ENCODE results near the gene HOXA9. TPM values are rescaled to one million over a fixed set of nuclear protein-coding genes. Genes with fewer than 3 reads are reported as not detected.

The HOXA9 gene
- total RNA-seq, 1 experiment from 2014 or later: 8.7 TPM

- no peak for DNase-seq (ENCODE audit: low read depth)
These were observed 23.3 kb upstream of the HOXA9 start for GRCh38 chr7:27188386-27189294.

GRCh38 chr7:27187475-27188385, 22.4 kb upstream of the HOXA9 start:
- DNase-seq (ENCODE audit: low read depth): no peak

GRCh38 chr7:27186668-27187474, 21.5 kb upstream of the HOXA9 start:
- DNase-seq (ENCODE audit: low read depth): no peak

GRCh38 chr7:27185854-27186667, 20.7 kb upstream of the HOXA9 start:
- no peak for DNase-seq (ENCODE audit: low read depth)

GRCh38 chr7:27185013-27185853, 19.9 kb upstream of the HOXA9 start, which contains the start of gene HOXA11:
TSS of gene HOXA11 (minus strand) at chr7:27185232. CDS start at chr7:27185144, 88 bp downstream.
- peak; percentile 48 for DNase-seq (ENCODE audit: low read depth)

GRCh38 chr7:27184337-27185012, 19.1 kb upstream of the HOXA9 start:
- DNase-seq (ENCODE audit: low read depth): peak; percentile 66

- peak; percentile 55 for DNase-seq (ENCODE audit: low read depth)
These were observed 18.5 kb upstream of the HOXA9 start for GRCh38 chr7:27183682-27184336.

- no peak for DNase-seq (ENCODE audit: low read depth)
These were observed 17.7 kb upstream of the HOXA9 start for GRCh38 chr7:27182861-27183681.

GRCh38 chr7:27182285-27182841, 17.0 kb upstream of the HOXA9 start:
- no peak for DNase-seq (ENCODE audit: low read depth)

- DNase-seq (ENCODE audit: low read depth): no peak
These were observed 16.5 kb upstream of the HOXA9 start for GRCh38 chr7:27181795-27182275.

- DNase-seq (ENCODE audit: low read depth): no peak
These were observed 15.4 kb upstream of the HOXA9 start for GRCh38 chr7:27180431-27181420.

- DNase-seq (ENCODE audit: low read depth): peak; percentile 72
These were observed 14.4 kb upstream of the HOXA9 start for GRCh38 chr7:27179503-27180430.

GRCh38 chr7:27179030-27179429, 13.7 kb upstream of the HOXA9 start:
- DNase-seq (ENCODE audit: low read depth): no peak

GRCh38 chr7:27178366-27178765, 13.0 kb upstream of the HOXA9 start:
- DNase-seq (ENCODE audit: low read depth): no peak
